HPDE6-E6E7 (cell line): ENCODE data around the gene CCDC85C.

Experiments used
- DNase-seq: peaks from one replicate; pipeline ENCODE4 v3.0.0; 2011; ENCODE audit warnings: missing footprints; ENCODE audit errors: extremely low spot score

CCDC85C gene

GRCh38 chr14:99605299-99605961 is 1.4 kb upstream of the CCDC85C start:
- no peak for DNase-seq

- DNase-seq: no peak
These were observed 825 bp upstream of the CCDC85C start for GRCh38 chr14:99604766-99605298.

- no peak for DNase-seq
These were observed 315 bp upstream of the CCDC85C start for GRCh38 chr14:99604278-99604765.

GRCh38 chr14:99602788-99603415 is 1.1 kb downstream of the CCDC85C start:
- no peak for DNase-seq

GRCh38 chr14:99602054-99602787 is 1.8 kb downstream of the CCDC85C start:
- no peak for DNase-seq

- no peak for DNase-seq
These were observed 2.6 kb downstream of the CCDC85C start for GRCh38 chr14:99601361-99601831.

GRCh38 chr14:99600232-99600888 is 3.6 kb downstream of the CCDC85C start:
- no peak for DNase-seq

- DNase-seq: no peak
These were observed 4.6 kb downstream of the CCDC85C start for GRCh38 chr14:99599393-99599792.

GRCh38 chr14:99598774-99599173 is 5.2 kb downstream of the CCDC85C start:
- DNase-seq: no peak

- no peak for DNase-seq
These were observed 6.0 kb downstream of the CCDC85C start for GRCh38 chr14:99597911-99598600.

GRCh38 chr14:99596772-99597171 is 7.2 kb downstream of the CCDC85C start:
- DNase-seq: no peak

- no peak for DNase-seq
These were observed 7.9 kb downstream of the CCDC85C start for GRCh38 chr14:99596071-99596627.

- DNase-seq: no peak
These were observed 8.5 kb downstream of the CCDC85C start for GRCh38 chr14:99595524-99595923.

- no peak for DNase-seq
These were observed 9.0 kb downstream of the CCDC85C start for GRCh38 chr14:99595034-99595433.

GRCh38 chr14:99593971-99594841 is 9.8 kb downstream of the CCDC85C start:
- DNase-seq: no peak

- no peak for DNase-seq
These were observed 10.9 kb downstream of the CCDC85C start for GRCh38 chr14:99592933-99593753.

GRCh38 chr14:99592394-99592793 is 11.6 kb downstream of the CCDC85C start:
- DNase-seq: no peak

GRCh38 chr14:99590746-99591555 is 13.1 kb downstream of the CCDC85C start:
- no peak for DNase-seq
